ENCODE measurements around the gene FAM83B.

FAM83B gene

GRCh38 chr6:54899442-54899841 is 52.9 kb downstream of the FAM83B start:
- Histone ChIP-seq H3K27me3 (replicated peaks in 2 of 5; ENCODE audit: control insufficient read depth in 4 of 5, insufficient read depth in 5 of 5, low read length in 4 of 5) (no peaks in the 10 kb centered on the region), H3K4me3 (ENCODE audit: control insufficient read depth in 1 of 7, extremely low read depth in 1 of 7, insufficient read depth in 4 of 7, low read depth in 2 of 7, low read length in 6 of 7) (no peak overlapping the region), H3K9me3 (ENCODE audit: control extremely low read depth in 1 of 5, control insufficient read depth in 4 of 5, insufficient read depth in 2 of 5, low read depth in 1 of 5, low read length in 4 of 5) (no peaks in the 10 kb centered on the region), H3K36me3 (ENCODE audit: control insufficient read depth in 4 of 4, insufficient read depth in 4 of 4, low read length in 3 of 4) (no peaks in the 10 kb centered on the region), H3K27ac (ENCODE audit: insufficient read depth in 1 of 2, low read depth in 1 of 2, low read length in 2 of 2, poor library complexity in 1 of 2, severe bottlenecking in 2 of 2) (no peak overlapping the region), H3K4me1 (ENCODE audit: control extremely low read depth in 1 of 4, control insufficient read depth in 4 of 4, insufficient read depth in 4 of 4, low read length in 3 of 4) (no peaks in the 10 kb centered on the region)
- ChIA-PET CTCF (interaction anchor here (1.5 kb wide), 1 partner anchor 23 kb away, joined by 4 read pairs; no protein-coding TSS in a partner anchor), POLR2A (no interaction called here)
- DNase-seq: no peak
- WGBS (ENCODE audit: insufficient coverage): 100% methylated on average over 2 of the region's 3 CpGs

- Histone ChIP-seq H3K27me3 (replicated peaks in 2 of 5; ENCODE audit: control insufficient read depth in 4 of 5, insufficient read depth in 5 of 5, low read length in 4 of 5) (no peaks in the 10 kb centered on the region), H3K9me3 (ENCODE audit: control extremely low read depth in 1 of 5, control insufficient read depth in 4 of 5, insufficient read depth in 2 of 5, low read depth in 1 of 5, low read length in 4 of 5) (no peaks in the 10 kb centered on the region), H3K27ac (ENCODE audit: insufficient read depth in 1 of 2, low read depth in 1 of 2, low read length in 2 of 2, poor library complexity in 1 of 2, severe bottlenecking in 2 of 2) (no peak overlapping the region), H3K36me3 (ENCODE audit: control insufficient read depth in 4 of 4, insufficient read depth in 4 of 4, low read length in 3 of 4) (no peaks in the 10 kb centered on the region), H3K4me3 (ENCODE audit: control insufficient read depth in 1 of 7, extremely low read depth in 1 of 7, insufficient read depth in 4 of 7, low read depth in 2 of 7, low read length in 6 of 7) (no peak overlapping the region), H3K4me1 (ENCODE audit: control extremely low read depth in 1 of 4, control insufficient read depth in 4 of 4, insufficient read depth in 4 of 4, low read length in 3 of 4) (no peaks in the 10 kb centered on the region)
- POLR2A ChIA-PET: no interaction called here
- no peak for DNase-seq
- CTCF ChIA-PET: interaction anchor here (1.5 kb wide), 1 partner anchor 23 kb away, joined by 4 read pairs; no protein-coding TSS in a partner anchor
Observed at GRCh38 chr6:54899986-54900385, 53.4 kb downstream of the FAM83B start.

DNA sequence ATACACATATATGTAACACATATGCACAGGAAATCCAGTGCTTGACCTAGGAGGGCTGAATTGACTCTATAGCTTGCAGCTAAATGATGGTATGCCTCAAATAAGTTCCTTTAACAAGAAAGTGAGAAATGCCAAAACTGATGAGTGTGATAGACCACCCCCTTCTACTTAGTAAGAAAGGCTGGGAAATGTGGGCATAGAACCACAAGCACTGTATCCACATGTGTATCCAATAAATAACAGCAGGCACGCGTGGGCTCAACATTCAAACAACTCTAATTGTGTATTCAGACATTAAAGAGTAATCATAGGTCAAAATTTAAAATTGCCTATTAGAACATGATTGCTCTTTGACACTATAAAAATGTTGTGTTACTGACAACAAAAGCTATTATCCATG is 54.1 kb downstream of the FAM83B start:
- Histone ChIP-seq H3K4me1 (ENCODE audit: control extremely low read depth in 1 of 4, control insufficient read depth in 4 of 4, insufficient read depth in 4 of 4, low read length in 3 of 4) (no peaks in the 10 kb centered on the region), H3K9me3 (ENCODE audit: control extremely low read depth in 1 of 5, control insufficient read depth in 4 of 5, insufficient read depth in 2 of 5, low read depth in 1 of 5, low read length in 4 of 5) (no peaks in the 10 kb centered on the region), H3K27ac (ENCODE audit: insufficient read depth in 1 of 2, low read depth in 1 of 2, low read length in 2 of 2, poor library complexity in 1 of 2, severe bottlenecking in 2 of 2) (no peak overlapping the region), H3K27me3 (replicated peaks in 2 of 5; ENCODE audit: control insufficient read depth in 4 of 5, insufficient read depth in 5 of 5, low read length in 4 of 5) (no peaks in the 10 kb centered on the region), H3K36me3 (ENCODE audit: control insufficient read depth in 4 of 4, insufficient read depth in 4 of 4, low read length in 3 of 4) (no peaks in the 10 kb centered on the region), H3K4me3 (ENCODE audit: control insufficient read depth in 1 of 7, extremely low read depth in 1 of 7, insufficient read depth in 4 of 7, low read depth in 2 of 7, low read length in 6 of 7) (no peak overlapping the region)
- ChIA-PET CTCF (interaction anchor here (1.5 to 2.0 kb wide), 2 partner anchors 21 to 24 kb away, joined by 4 read pairs; no protein-coding TSS in a partner anchor), POLR2A (no interaction called here)
- no CpG with 5 or more reads among the region's 2 CpGs for WGBS (ENCODE audit: insufficient coverage)
- DNase-seq: no peak

DNA sequence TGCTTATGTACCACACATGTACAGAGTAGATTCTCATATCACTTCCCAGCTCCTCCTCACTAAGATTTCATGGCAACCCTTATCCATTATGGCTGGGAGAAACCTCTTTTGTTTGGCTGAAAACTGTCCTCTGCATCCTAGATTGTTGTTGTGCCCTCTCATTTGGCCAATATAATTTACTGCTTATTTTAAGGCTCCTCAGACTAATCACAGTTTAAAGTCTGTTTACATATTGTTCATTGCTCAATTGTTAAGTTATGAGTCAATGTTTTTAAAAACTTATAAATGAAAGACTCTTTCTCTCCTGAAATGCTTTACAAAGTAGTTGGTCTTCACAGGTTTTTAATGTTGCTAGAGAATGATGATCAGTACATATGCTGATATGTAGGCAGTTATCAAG is 57.3 kb downstream of the FAM83B start:
- no peak for DNase-seq
- Histone ChIP-seq H3K27me3 (replicated peaks in 2 of 5; ENCODE audit: control insufficient read depth in 4 of 5, insufficient read depth in 5 of 5, low read length in 4 of 5) (no peaks in the 10 kb centered on the region), H3K36me3 (ENCODE audit: control insufficient read depth in 4 of 4, insufficient read depth in 4 of 4, low read length in 3 of 4) (no peaks in the 10 kb centered on the region), H3K27ac (ENCODE audit: insufficient read depth in 1 of 2, low read depth in 1 of 2, low read length in 2 of 2, poor library complexity in 1 of 2, severe bottlenecking in 2 of 2) (no peak overlapping the region), H3K4me1 (ENCODE audit: control extremely low read depth in 1 of 4, control insufficient read depth in 4 of 4, insufficient read depth in 4 of 4, low read length in 3 of 4) (no peaks in the 10 kb centered on the region), H3K4me3 (ENCODE audit: control insufficient read depth in 1 of 7, extremely low read depth in 1 of 7, insufficient read depth in 4 of 7, low read depth in 2 of 7, low read length in 6 of 7) (no peak overlapping the region), H3K9me3 (ENCODE audit: control extremely low read depth in 1 of 5, control insufficient read depth in 4 of 5, insufficient read depth in 2 of 5, low read depth in 1 of 5, low read length in 4 of 5) (no peaks in the 10 kb centered on the region)
- POLR2A ChIA-PET: no interaction called here
- CTCF ChIA-PET: no interaction called here

GRCh38 chr6:54907355-54907754 is 60.8 kb downstream of the FAM83B start:
- no peaks in the 10 kb centered on the region for H3K27me3 ChIP-seq (replicated peaks in 2 of 5; ENCODE audit: control insufficient read depth in 4 of 5, insufficient read depth in 5 of 5, low read length in 4 of 5)
- ChIA-PET POLR2A (interaction anchor here (0.6 kb wide), 1 partner anchor 85 kb away, joined by 5 read pairs; no protein-coding TSS in a partner anchor), CTCF (interaction anchor here (0.6 kb wide), 1 partner anchor 526 kb away, joined by 3 read pairs; no protein-coding TSS in a partner anchor)
- peak in 1 of 3 donors; percentile 8 for DNase-seq
- H3K4me3 ChIP-seq (ENCODE audit: control insufficient read depth in 1 of 7, extremely low read depth in 1 of 7, insufficient read depth in 4 of 7, low read depth in 2 of 7, low read length in 6 of 7): no peak overlapping the region
- 100% methylated on average over 1 of the region's 1 CpG for WGBS (ENCODE audit: insufficient coverage)
- no peaks in the 10 kb centered on the region for H3K9me3 ChIP-seq (ENCODE audit: control extremely low read depth in 1 of 5, control insufficient read depth in 4 of 5, insufficient read depth in 2 of 5, low read depth in 1 of 5, low read length in 4 of 5)
- H3K27ac ChIP-seq (ENCODE audit: insufficient read depth in 1 of 2, low read depth in 1 of 2, low read length in 2 of 2, poor library complexity in 1 of 2, severe bottlenecking in 2 of 2): no peak overlapping the region
- H3K36me3 ChIP-seq (ENCODE audit: control insufficient read depth in 4 of 4, insufficient read depth in 4 of 4, low read length in 3 of 4): no peaks in the 10 kb centered on the region
- H3K4me1 ChIP-seq (ENCODE audit: control extremely low read depth in 1 of 4, control insufficient read depth in 4 of 4, insufficient read depth in 4 of 4, low read length in 3 of 4): no peaks in the 10 kb centered on the region

GRCh38 chr6:54909184-54909583 is 62.6 kb downstream of the FAM83B start:
- H3K4me1 ChIP-seq (ENCODE audit: control extremely low read depth in 1 of 4, control insufficient read depth in 4 of 4, insufficient read depth in 4 of 4, low read length in 3 of 4): no peaks in the 10 kb centered on the region
- no peaks in the 10 kb centered on the region for H3K9me3 ChIP-seq (ENCODE audit: control extremely low read depth in 1 of 5, control insufficient read depth in 4 of 5, insufficient read depth in 2 of 5, low read depth in 1 of 5, low read length in 4 of 5)
- no peak overlapping the region for H3K27ac ChIP-seq (ENCODE audit: insufficient read depth in 1 of 2, low read depth in 1 of 2, low read length in 2 of 2, poor library complexity in 1 of 2, severe bottlenecking in 2 of 2)
- DNase-seq: no peak
- ChIA-PET POLR2A (no interaction called here), CTCF (no interaction called here)
- H3K36me3 ChIP-seq (ENCODE audit: control insufficient read depth in 4 of 4, insufficient read depth in 4 of 4, low read length in 3 of 4): no peaks in the 10 kb centered on the region
- H3K27me3 ChIP-seq (replicated peaks in 2 of 5; ENCODE audit: control insufficient read depth in 4 of 5, insufficient read depth in 5 of 5, low read length in 4 of 5): no peaks in the 10 kb centered on the region
- WGBS (ENCODE audit: insufficient coverage): no CpG with 5 or more reads among the region's 3 CpGs
- no peak overlapping the region for H3K4me3 ChIP-seq (ENCODE audit: control insufficient read depth in 1 of 7, extremely low read depth in 1 of 7, insufficient read depth in 4 of 7, low read depth in 2 of 7, low read length in 6 of 7)

DNA sequence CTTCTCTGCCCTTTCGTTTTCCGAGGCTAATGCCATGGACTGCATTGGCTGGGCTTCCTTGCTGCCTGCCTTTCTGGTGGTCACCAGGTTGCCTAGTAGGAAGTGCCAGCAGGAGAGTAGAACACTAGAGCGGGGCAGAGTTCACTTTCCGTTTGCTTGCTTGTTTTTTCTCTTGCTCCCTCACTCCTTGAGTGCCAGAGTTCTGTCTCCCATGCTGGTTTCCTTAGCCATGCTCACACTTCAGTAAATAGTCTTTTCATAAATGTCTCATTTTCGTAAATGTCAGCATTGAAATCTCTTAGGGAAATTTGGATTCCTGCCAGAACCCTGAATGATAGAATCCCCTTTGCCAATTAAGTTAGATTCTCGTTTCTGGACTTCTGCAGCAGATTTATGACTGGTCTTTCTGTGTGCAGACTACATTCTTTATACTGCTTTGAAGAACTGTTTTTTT is 63.9 kb downstream of the FAM83B start:
- DNase-seq: no peak
- POLR2A ChIA-PET: no interaction called here
- CTCF ChIA-PET: no interaction called here
- no peak overlapping the region for H3K4me3 ChIP-seq (ENCODE audit: control insufficient read depth in 1 of 7, extremely low read depth in 1 of 7, insufficient read depth in 4 of 7, low read depth in 2 of 7, low read length in 6 of 7)
- no peaks in the 10 kb centered on the region for H3K9me3 ChIP-seq (ENCODE audit: control extremely low read depth in 1 of 5, control insufficient read depth in 4 of 5, insufficient read depth in 2 of 5, low read depth in 1 of 5, low read length in 4 of 5)
- no peaks in the 10 kb centered on the region for H3K36me3 ChIP-seq (ENCODE audit: control insufficient read depth in 4 of 4, insufficient read depth in 4 of 4, low read length in 3 of 4)
- H3K27me3 ChIP-seq (replicated peaks in 2 of 5; ENCODE audit: control insufficient read depth in 4 of 5, insufficient read depth in 5 of 5, low read length in 4 of 5): no peaks in the 10 kb centered on the region
- H3K27ac ChIP-seq (ENCODE audit: insufficient read depth in 1 of 2, low read depth in 1 of 2, low read length in 2 of 2, poor library complexity in 1 of 2, severe bottlenecking in 2 of 2): no peak overlapping the region
- H3K4me1 ChIP-seq (ENCODE audit: control extremely low read depth in 1 of 4, control insufficient read depth in 4 of 4, insufficient read depth in 4 of 4, low read length in 3 of 4): no peaks in the 10 kb centered on the region
- WGBS (ENCODE audit: insufficient coverage): 96% methylated on average over 5 of the region's 6 CpGs
